ENCODE data around the gene RAI14.

GRCh38 chr5:34848230-34848629, 192.1 kb downstream of the RAI14 start:
- TF ChIP-seq REST (IDR thresholded peaks at IDR 0.05; ENCODE audit: insufficient read depth in 1 of 2, low read depth in 2 of 2, low read length in 2 of 2) (no peak), POLR2AphosphoS5 (IDR thresholded peaks at IDR 0.05; ENCODE audit: low read depth, low read length) (no peak), FOXP2 (optimal IDR thresholded peaks at IDR 0.05; ENCODE audit: borderline replicate concordance, extremely low read depth, extremely low read length, insufficient read depth) (no peak)

Data from PFSK-1 (cell line).